WTC11 (cell line): ENCODE measurements around the gene S100A12.

Experiments used
- E2F4 ChIP-seq: sonication (generic); formaldehyde crosslinking; IDR thresholded peaks from 2 replicates; pipeline ENCODE4 v1.8.1; 2022; ENCODE audit warnings: low read depth, mild to moderate bottlenecking, moderate library complexity, missing genetic modification reagents, borderline replicate concordance
- ETV6 ChIP-seq: sonication (generic); formaldehyde crosslinking; IDR thresholded peaks from 2 replicates; pipeline ENCODE4 v1.8.1; 2022; ENCODE audit warnings: mild to moderate bottlenecking, missing genetic modification reagents
- FOXP1 ChIP-seq: sonication (generic); formaldehyde crosslinking; IDR thresholded peaks from 2 replicates; pipeline ENCODE4 v1.8.0; 2022; ENCODE audit warnings: missing genetic modification reagents, mild to moderate bottlenecking, moderate library complexity, borderline replicate concordance
- HMGXB4 ChIP-seq: sonication (generic); formaldehyde crosslinking; IDR thresholded peaks from 2 replicates; pipeline ENCODE4 v1.8.1; 2023; ENCODE audit warnings: mild to moderate bottlenecking, moderate library complexity, missing genetic modification reagents
- ZNF121 ChIP-seq: sonication (generic); formaldehyde crosslinking; IDR thresholded peaks from 2 replicates; pipeline ENCODE4 v1.8.0; 2023; ENCODE audit warnings: missing genetic modification reagents
- TF ChIP-seq, protein P1 (sequence below): fragments of 200-600 bp; IDR thresholded peaks from 2 replicates; pipeline ENCODE4 v1.8.0; 2022; ENCODE audit warnings: antibody characterized with exemption

DNA sequence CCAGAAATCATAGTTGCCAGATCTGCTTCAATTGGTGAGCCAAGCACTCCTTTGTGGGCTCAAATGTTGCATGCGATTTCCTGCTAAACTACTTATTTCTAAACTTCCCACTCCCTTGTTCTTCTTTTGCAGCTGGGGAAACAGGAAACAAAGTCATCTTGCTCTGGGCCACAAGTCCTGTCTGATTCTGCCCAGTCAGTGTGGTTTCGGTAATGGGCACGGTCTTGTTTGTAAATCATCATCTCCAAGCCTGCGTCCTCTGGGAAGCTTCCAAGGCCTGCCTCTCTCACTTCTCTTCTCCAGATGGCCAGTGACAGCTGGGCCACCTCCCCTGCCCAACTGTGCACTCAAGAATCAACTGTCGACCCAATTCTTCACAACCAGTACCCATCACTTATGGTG is 11.1 kb upstream of the S100A12 start:
- TF ChIP-seq, protein P1, sequence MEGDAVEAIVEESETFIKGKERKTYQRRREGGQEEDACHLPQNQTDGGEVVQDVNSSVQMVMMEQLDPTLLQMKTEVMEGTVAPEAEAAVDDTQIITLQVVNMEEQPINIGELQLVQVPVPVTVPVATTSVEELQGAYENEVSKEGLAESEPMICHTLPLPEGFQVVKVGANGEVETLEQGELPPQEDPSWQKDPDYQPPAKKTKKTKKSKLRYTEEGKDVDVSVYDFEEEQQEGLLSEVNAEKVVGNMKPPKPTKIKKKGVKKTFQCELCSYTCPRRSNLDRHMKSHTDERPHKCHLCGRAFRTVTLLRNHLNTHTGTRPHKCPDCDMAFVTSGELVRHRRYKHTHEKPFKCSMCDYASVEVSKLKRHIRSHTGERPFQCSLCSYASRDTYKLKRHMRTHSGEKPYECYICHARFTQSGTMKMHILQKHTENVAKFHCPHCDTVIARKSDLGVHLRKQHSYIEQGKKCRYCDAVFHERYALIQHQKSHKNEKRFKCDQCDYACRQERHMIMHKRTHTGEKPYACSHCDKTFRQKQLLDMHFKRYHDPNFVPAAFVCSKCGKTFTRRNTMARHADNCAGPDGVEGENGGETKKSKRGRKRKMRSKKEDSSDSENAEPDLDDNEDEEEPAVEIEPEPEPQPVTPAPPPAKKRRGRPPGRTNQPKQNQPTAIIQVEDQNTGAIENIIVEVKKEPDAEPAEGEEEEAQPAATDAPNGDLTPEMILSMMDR: no peak
- TF ChIP-seq E2F4 (CRISPR knock-in tag) (no peak), FOXP1 (CRISPR knock-in tag) (no peak), ZNF121 (CRISPR knock-in tag) (no peak), ETV6 (no peak), HMGXB4 (CRISPR knock-in tag) (no peak)
